ENCODE measurements around the gene CNTN1.

- no peak for TF ChIP-seq POLR2A (IDR thresholded peaks at IDR 0.05; ENCODE audit: low read length)
- no peak for TF ChIP-seq GATA1 (IDR thresholded peaks at IDR 0.05; ENCODE audit: low read depth, low read length)
Observed at GRCh38 chr12:40718878-40719372, 26.7 kb downstream of the CNTN1 start.
